Thyroid gland (tissue), 4 donors: ENCODE results near the gene CTDP1.

Experiments used
- CTCF ChIP-seq, 6 experiments: fragments of 200-600 bp in 3 of 6; fragments of 450-650 bp in 3 of 6; sonication (generic) in 3 of 6; IDR thresholded peaks; one replicate each; pipeline ENCODE4 v1.5.1; 2016 to 2019; ENCODE audit warnings: antibody characterized with exemption in 6 of 6, mild to moderate bottlenecking in 2 of 6, inconsistent platforms in 1 of 6, moderate library complexity in 1 of 6
- POLR2A ChIP-seq, 2 donors: fragments of 450-650 bp; IDR thresholded peaks; one replicate each; pipeline ENCODE4 v1.6.1; 2017; ENCODE audit warnings: antibody characterized with exemption in 2 of 2, mild to moderate bottlenecking in 2 of 2, moderate library complexity in 1 of 2

GRCh38 chr18:79772865-79773696 lies 93.5 kb downstream of the CTDP1 start:
- TF ChIP-seq CTCF (IDR thresholded peaks at IDR 0.05) (no peak), POLR2A (IDR thresholded peaks at IDR 0.05) (no peak)
